ENCODE results near the gene NDUFS4. TPM values are rescaled to one million over a fixed set of nuclear protein-coding genes. Genes with fewer than 3 reads are reported as not detected.
"Not testable (repeated sequence)": the region's sequence is repeated elsewhere in the genome, so short reads cannot be mapped to it uniquely, and the experiment has no call there.

The NDUFS4 gene
- total RNA-seq, 3 donors from 2014 or later, result 93.7 to 104 (median 94.1) TPM

DNA sequence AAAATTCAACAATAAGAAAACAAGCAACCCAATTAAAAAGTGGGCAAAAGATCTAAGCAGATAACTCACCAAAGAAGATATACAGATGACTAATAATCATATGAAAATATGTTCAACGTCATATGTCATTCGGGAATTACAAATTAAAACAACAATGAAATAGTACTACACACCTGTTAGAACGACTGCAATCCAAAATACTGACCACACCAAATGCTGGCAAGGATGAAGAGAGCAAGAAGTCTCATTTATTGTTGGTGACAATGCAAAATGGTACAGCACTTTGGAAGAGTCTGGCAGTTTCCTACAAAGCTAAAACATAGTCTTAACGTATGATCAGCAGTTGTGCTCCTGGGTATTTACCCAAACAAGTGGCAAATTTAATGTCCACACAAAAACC lies 37.5 kb downstream of the NDUFS4 start:
- Histone ChIP-seq H3K9me3 (no peaks in the 10 kb centered on the region), H3K27ac (no peak overlapping the region), H3K4me1 (no peaks in the 10 kb centered on the region), H3K4me3 (no peak overlapping the region), H3K36me3 (no peaks in the 10 kb centered on the region), H3K27me3 (no peaks in the 10 kb centered on the region)
- TF ChIP-seq POLR2AphosphoS5 (IDR thresholded peaks at IDR 0.05) (no peak), POLR2A (IDR thresholded peaks at IDR 0.05) (no peak)
- TF ChIP-seq, protein P1, sequence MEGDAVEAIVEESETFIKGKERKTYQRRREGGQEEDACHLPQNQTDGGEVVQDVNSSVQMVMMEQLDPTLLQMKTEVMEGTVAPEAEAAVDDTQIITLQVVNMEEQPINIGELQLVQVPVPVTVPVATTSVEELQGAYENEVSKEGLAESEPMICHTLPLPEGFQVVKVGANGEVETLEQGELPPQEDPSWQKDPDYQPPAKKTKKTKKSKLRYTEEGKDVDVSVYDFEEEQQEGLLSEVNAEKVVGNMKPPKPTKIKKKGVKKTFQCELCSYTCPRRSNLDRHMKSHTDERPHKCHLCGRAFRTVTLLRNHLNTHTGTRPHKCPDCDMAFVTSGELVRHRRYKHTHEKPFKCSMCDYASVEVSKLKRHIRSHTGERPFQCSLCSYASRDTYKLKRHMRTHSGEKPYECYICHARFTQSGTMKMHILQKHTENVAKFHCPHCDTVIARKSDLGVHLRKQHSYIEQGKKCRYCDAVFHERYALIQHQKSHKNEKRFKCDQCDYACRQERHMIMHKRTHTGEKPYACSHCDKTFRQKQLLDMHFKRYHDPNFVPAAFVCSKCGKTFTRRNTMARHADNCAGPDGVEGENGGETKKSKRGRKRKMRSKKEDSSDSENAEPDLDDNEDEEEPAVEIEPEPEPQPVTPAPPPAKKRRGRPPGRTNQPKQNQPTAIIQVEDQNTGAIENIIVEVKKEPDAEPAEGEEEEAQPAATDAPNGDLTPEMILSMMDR (IDR thresholded peaks at IDR 0.05), result no peak
- no peak for DNase-seq (ENCODE audit: low spot score in 2 of 2)
- intact Hi-C loops (cut with DNase I; ENCODE audit: low total_unique reads), result no loop called here

DNA sequence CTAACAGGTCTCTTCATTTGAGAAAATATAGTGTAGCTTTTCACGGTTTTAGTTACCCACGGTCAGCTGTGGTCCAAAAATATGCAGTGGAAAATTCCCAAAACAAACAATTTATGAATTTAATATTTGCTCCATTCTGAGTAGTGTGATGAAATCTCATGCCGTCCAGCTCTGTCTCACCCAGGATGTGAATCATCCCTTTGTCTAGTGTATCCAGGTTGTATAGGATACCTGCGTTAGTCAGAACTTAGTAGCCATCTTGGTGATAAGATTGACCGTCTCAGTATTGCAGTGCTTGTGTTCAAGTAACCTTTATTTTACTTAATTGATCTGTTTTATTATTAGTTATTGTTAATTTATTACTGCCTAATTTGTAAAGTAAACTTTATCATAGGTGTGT lies 41.1 kb downstream of the NDUFS4 start:
- Histone ChIP-seq H3K4me3 (no peak overlapping the region), H3K4me1 (no peaks in the 10 kb centered on the region), H3K27ac (no peak overlapping the region), H3K36me3 (no peaks in the 10 kb centered on the region), H3K27me3 (no peaks in the 10 kb centered on the region), H3K9me3 (no peaks in the 10 kb centered on the region)
- intact Hi-C loops (cut with DNase I; ENCODE audit: low total_unique reads), result no loop called here
- TF ChIP-seq POLR2AphosphoS5 (IDR thresholded peaks at IDR 0.05), result no peak
- TF ChIP-seq, protein P1 (IDR thresholded peaks at IDR 0.05), result no peak
- no peak for TF ChIP-seq POLR2A (IDR thresholded peaks at IDR 0.05)
- DNase-seq (ENCODE audit: low spot score in 2 of 2), result no peak

DNA sequence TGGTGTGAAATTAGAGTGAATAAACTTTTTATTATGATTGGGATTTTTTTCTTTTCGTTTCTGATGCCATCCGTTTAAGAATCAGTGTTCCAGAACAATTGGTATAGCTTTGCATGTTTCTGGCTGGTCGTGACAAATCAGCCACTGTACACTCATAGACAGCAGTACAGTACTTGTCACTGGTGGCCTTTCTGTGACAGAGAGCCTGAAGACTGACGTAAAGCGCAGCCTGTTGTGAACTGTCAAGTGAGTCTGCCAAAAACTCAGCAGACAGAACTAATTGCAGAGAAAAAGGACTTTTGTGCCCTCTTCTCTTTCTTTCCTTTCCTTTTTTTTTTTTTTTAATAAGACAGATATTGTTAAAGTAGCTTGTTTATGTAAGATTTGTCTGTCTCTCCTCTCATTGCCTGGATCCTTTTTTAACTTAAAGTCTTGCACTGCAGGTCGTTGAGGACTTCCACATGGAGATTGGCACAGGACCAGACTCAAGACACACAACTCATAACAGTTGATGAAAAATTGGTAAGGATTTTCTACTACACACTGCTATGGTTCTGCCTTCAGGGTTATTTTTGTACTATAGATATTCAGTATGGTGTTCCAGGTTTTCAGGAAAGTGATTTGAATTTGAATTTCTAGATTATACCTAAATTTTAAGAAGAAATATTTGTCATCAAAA lies 42.7 kb downstream of the NDUFS4 start:
- no peak for DNase-seq (ENCODE audit: low spot score in 2 of 2)

DNA sequence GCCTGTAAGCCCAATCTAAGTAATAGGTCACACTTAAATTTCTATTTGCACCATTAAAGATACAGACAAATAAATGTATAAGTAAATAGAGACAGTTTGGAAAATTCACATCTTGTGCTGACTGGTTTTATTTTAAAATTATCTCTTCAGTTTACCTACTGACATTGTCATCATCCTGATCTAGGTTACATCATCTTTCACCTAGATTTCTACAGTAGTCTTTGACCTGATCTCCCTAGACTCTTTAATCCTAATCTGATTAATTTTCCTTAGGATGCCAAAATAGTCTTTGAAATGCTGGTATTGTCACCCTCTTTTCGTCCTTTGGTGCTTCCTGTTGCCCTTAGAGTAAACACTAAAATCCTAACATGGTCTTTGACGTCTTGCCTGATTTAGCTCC lies 43.9 kb downstream of the NDUFS4 start:
- H3K4me3 ChIP-seq, result no peak overlapping the region
- intact Hi-C loops (cut with DNase I; ENCODE audit: low total_unique reads), result no loop called here

More for the DNA sequence above, 42.7 kb downstream of the NDUFS4 start:
- no peak for TF ChIP-seq POLR2A (IDR thresholded peaks at IDR 0.05)
- no peak for TF ChIP-seq POLR2AphosphoS5 (IDR thresholded peaks at IDR 0.05)
- TF ChIP-seq, protein P1 (IDR thresholded peaks at IDR 0.05), result no peak
- Histone ChIP-seq H3K27me3 (no peaks in the 10 kb centered on the region), H3K36me3 (no peaks in the 10 kb centered on the region), H3K27ac (no peak overlapping the region), H3K4me3 (no peak overlapping the region), H3K4me1 (no peaks in the 10 kb centered on the region), H3K9me3 (no peaks in the 10 kb centered on the region)
- intact Hi-C loops (cut with DNase I; ENCODE audit: low total_unique reads), result no loop called here

DNA sequence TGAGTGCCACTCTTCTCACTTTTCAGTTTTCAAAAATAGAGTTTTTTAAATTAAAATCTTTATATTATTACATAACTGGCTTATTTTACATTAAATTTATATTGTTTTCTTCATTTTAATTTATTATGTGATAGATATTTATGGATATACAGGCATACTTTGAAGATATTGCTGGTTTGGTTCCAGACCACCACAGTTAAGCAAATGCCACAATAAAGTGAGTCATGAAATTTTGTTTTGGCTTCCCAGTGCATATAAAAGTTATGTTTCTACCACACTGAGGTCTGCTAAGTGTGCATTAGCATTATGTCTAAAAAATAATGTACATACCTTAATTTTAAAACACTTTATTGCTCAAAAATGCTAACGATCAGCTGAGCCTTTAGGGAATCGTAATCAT lies 47.4 kb downstream of the NDUFS4 start:
- Histone ChIP-seq H3K27ac (no peak overlapping the region), H3K27me3 (no peaks in the 10 kb centered on the region), H3K4me1 (no peaks in the 10 kb centered on the region), H3K4me3 (no peak overlapping the region), H3K9me3 (no peaks in the 10 kb centered on the region), H3K36me3 (no peaks in the 10 kb centered on the region)
- intact Hi-C loops (cut with DNase I; ENCODE audit: low total_unique reads), result no loop called here
- DNase-seq (ENCODE audit: low spot score in 2 of 2), result no peak
- TF ChIP-seq, protein P1 (IDR thresholded peaks at IDR 0.05), result no peak
- TF ChIP-seq POLR2AphosphoS5 (IDR thresholded peaks at IDR 0.05) (no peak), POLR2A (IDR thresholded peaks at IDR 0.05) (no peak)

More for the DNA sequence above, 43.9 kb downstream of the NDUFS4 start:
- TF ChIP-seq POLR2AphosphoS5 (IDR thresholded peaks at IDR 0.05) (no peak), POLR2A (IDR thresholded peaks at IDR 0.05) (no peak)
- TF ChIP-seq, protein P1 (IDR thresholded peaks at IDR 0.05), result no peak
- DNase-seq (ENCODE audit: low spot score in 2 of 2), result no peak
- Histone ChIP-seq H3K27me3 (no peaks in the 10 kb centered on the region), H3K4me1 (no peaks in the 10 kb centered on the region), H3K36me3 (no peaks in the 10 kb centered on the region), H3K9me3 (no peaks in the 10 kb centered on the region), H3K27ac (no peak overlapping the region)

DNA sequence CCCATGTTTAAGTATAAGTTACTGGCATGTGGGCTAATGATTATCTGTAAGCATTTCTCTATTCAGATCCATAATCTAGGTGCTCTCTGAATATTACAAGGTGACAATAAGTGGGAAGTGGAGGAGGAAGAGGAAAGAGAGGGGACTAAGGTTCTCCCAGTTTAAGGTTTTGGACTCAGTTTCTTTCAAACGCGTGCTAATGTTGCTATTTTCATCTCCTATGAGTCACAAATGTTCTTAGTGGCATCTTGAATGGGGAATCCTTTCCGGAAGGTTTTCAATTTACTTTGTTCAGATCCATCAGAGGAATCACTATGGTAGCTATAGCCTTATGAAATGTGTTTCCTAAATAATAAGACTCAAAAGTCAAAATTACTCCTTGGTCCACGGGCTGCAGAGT lies 48.5 kb downstream of the NDUFS4 start:
- H3K27ac ChIP-seq; H3K36me3 ChIP-seq; H3K4me1 ChIP-seq; H3K9me3 ChIP-seq; H3K4me3 ChIP-seq; H3K27me3 ChIP-seq; DNase-seq (ENCODE audit: low spot score in 2 of 2); intact Hi-C loops (cut with DNase I; ENCODE audit: low total_unique reads): not testable (repeated sequence)
